ENCODE results near the gene PLBD2. TPM values are rescaled to one million over a fixed set of nuclear protein-coding genes. Genes with fewer than 3 reads are reported as not detected.

The PLBD2 gene
- total RNA-seq, 1 experiment from 2014 or later, result 31.4 TPM

- Histone ChIP-seq H3K79me1 (ENCODE audit: insufficient read depth, low read depth, low read length, poor library complexity, severe bottlenecking) (no peaks in the 10 kb centered on the region), H3K27me3 (ENCODE audit: insufficient read depth, low read length) (no peaks in the 10 kb centered on the region), H3K4ac (ENCODE audit: low read depth, low read length) (no peak overlapping the region), H3K14ac (ENCODE audit: insufficient read depth, low read length) (no peak overlapping the region), H3K79me2 (ENCODE audit: insufficient read depth, low read length) (no peaks in the 10 kb centered on the region), H3K4me2 (ENCODE audit: insufficient read depth, insufficient read length, low read length) (no peak overlapping the region), H2BK12ac (ENCODE audit: insufficient read length, low read depth, low read length) (no peak overlapping the region), H4K5ac (ENCODE audit: insufficient read length, low read depth, low read length) (no peak overlapping the region), H3K27ac (ENCODE audit: insufficient read length, low read depth, low read length) (no peak overlapping the region), H3T11ph (ENCODE audit: low read length) (no peak overlapping the region), H2BK15ac (ENCODE audit: low read depth, low read length) (no peak overlapping the region), H2BK120ac (ENCODE audit: low read depth, low read length, poor library complexity, severe bottlenecking) (no peak overlapping the region), H4K91ac (ENCODE audit: insufficient read length, low read depth, low read length) (no peak overlapping the region), H3K23me2 (ENCODE audit: insufficient read length, low read depth, low read length, poor library complexity, severe bottlenecking) (no peaks in the 10 kb centered on the region), H2AK5ac (ENCODE audit: insufficient read length, low read length) (no peak overlapping the region), H3K56ac (ENCODE audit: insufficient read length, low read depth, low read length) (no peak overlapping the region), H3K4me1 (ENCODE audit: insufficient read depth, low read length) (no peaks in the 10 kb centered on the region), H3K9ac (ENCODE audit: extremely low read depth, insufficient read length, low read length) (no peak overlapping the region), H2BK20ac (ENCODE audit: low read depth, low read length, poor library complexity, severe bottlenecking) (no peak overlapping the region), H2BK5ac (ENCODE audit: insufficient read length, low read length) (no peak overlapping the region), H2AFZ (ENCODE audit: low read length) (no peak overlapping the region), H3K9me3 (ENCODE audit: control insufficient read depth, low read depth, low read length) (no peaks in the 10 kb centered on the region), H4K20me1 (ENCODE audit: control insufficient read depth, insufficient read depth, insufficient read length) (no peaks in the 10 kb centered on the region), H4K8ac (replicated peaks; ENCODE audit: insufficient read length, low read depth, low read length) (no peak overlapping the region), H3K23ac (ENCODE audit: insufficient read length, low read depth, low read length) (no peak overlapping the region), H3K18ac (ENCODE audit: insufficient read length, low read depth, low read length) (no peak overlapping the region)
- Mint-ChIP-seq H3K27me3 (ENCODE audit: low read depth) (no peaks in the 10 kb centered on the region), H3K36me3 (ENCODE audit: insufficient read depth in 1 of 3, low read depth in 3 of 3) (peaks cover 12 to 33% (median 31%) of the 10 kb centered on the region in 3 experiments; a peak in 6 of 7 replicates), H3K4me3 (no peak overlapping the region), H3K4me1 (0 out of 4 replicates have a peak, but pooled peaks cover 0 to 2% of the 10 kb centered on the region in 2 experiments), H3K27ac (no peak overlapping the region), H3K9me3 (no peaks in the 10 kb centered on the region)
- TF ChIP-seq CTCF (conservative IDR thresholded peaks at IDR 0.05), result no peak
- DNase-seq, result no peak
- no CpG with 5 or more reads among the region's 9 CpGs for WGBS (ENCODE audit: extremely low coverage, insufficient read length, low lambda C conversion rate)
Observed at GRCh38 chr12:113372371-113372770, 14.0 kb downstream of the PLBD2 start.
